NCI-H1436 (cell line): ENCODE results near the gene GPR4.
A peak's percentile ranks its signal among the peaks of the same experiment; 100 is the strongest.
"Not testable (repeated sequence)": the region's sequence is repeated elsewhere in the genome, so short reads cannot be mapped to it uniquely, and the experiment has no call there.

Experiments
- DNase-seq: peaks from one replicate; lab custom pipeline; 2025; lab: John Stamatoyannopoulos, UW

GPR4 gene

GRCh38 chr19:45601524-45602374 lies at the start of gene GPR4:
Gene GPR4, minus strand, starts transcription at chr19:45602212. Its CDS starts 10,346 bp downstream, at chr19:45591866.
- DNase-seq = no peak

- DNase-seq = no peak
Measured at GRCh38 chr19:45650722-45651121, 48.7 kb upstream of the GPR4 start.

GRCh38 chr19:45646345-45646698 lies 44.3 kb upstream of the GPR4 start:
- DNase-seq = no peak

- peak; percentile 83 for DNase-seq
Measured at GRCh38 chr19:45645631-45646344, 43.8 kb upstream of the GPR4 start.

GRCh38 chr19:45645068-45645630 lies 43.1 kb upstream of the GPR4 start:
- no peak for DNase-seq

- no peak for DNase-seq
Measured at GRCh38 chr19:45643927-45644771, 42.1 kb upstream of the GPR4 start.

GRCh38 chr19:45643024-45643926 lies 41.3 kb upstream of the GPR4 start:
- DNase-seq = peak; percentile 73

- peak; percentile 73 for DNase-seq
Measured at GRCh38 chr19:45641274-45642105, 39.5 kb upstream of the GPR4 start.

GRCh38 chr19:45640849-45641273 lies 38.8 kb upstream of the GPR4 start:
- DNase-seq = no peak

- DNase-seq = peak; percentile 52
Measured at GRCh38 chr19:45638930-45639729, 37.1 kb upstream of the GPR4 start, which contains the start of gene EML2. Gene EML2, minus strand, starts transcription at chr19:45639397. Its CDS starts 21 bp downstream, at chr19:45639376.

- DNase-seq = no peak
Measured at GRCh38 chr19:45637890-45638667, 36.1 kb upstream of the GPR4 start.

- no peak for DNase-seq
Measured at GRCh38 chr19:45636902-45637301, 34.9 kb upstream of the GPR4 start.

- no peak for DNase-seq
Measured at GRCh38 chr19:45636275-45636674, 34.3 kb upstream of the GPR4 start.

- peak; percentile 44 for DNase-seq
Measured at GRCh38 chr19:45632468-45633196, 30.6 kb upstream of the GPR4 start.

- DNase-seq = no peak
Measured at GRCh38 chr19:45630463-45630862, 28.5 kb upstream of the GPR4 start.

- no peak for DNase-seq
Measured at GRCh38 chr19:45629704-45630103, 27.7 kb upstream of the GPR4 start.

- not testable (repeated sequence) for DNase-seq
Measured at GRCh38 chr19:45628219-45628618, 26.2 kb upstream of the GPR4 start.

- DNase-seq = no peak
Measured at GRCh38 chr19:45623984-45624383, 22.0 kb upstream of the GPR4 start.
